ENCODE measurements around the gene UMODL1.

Gene UMODL1, protein sequence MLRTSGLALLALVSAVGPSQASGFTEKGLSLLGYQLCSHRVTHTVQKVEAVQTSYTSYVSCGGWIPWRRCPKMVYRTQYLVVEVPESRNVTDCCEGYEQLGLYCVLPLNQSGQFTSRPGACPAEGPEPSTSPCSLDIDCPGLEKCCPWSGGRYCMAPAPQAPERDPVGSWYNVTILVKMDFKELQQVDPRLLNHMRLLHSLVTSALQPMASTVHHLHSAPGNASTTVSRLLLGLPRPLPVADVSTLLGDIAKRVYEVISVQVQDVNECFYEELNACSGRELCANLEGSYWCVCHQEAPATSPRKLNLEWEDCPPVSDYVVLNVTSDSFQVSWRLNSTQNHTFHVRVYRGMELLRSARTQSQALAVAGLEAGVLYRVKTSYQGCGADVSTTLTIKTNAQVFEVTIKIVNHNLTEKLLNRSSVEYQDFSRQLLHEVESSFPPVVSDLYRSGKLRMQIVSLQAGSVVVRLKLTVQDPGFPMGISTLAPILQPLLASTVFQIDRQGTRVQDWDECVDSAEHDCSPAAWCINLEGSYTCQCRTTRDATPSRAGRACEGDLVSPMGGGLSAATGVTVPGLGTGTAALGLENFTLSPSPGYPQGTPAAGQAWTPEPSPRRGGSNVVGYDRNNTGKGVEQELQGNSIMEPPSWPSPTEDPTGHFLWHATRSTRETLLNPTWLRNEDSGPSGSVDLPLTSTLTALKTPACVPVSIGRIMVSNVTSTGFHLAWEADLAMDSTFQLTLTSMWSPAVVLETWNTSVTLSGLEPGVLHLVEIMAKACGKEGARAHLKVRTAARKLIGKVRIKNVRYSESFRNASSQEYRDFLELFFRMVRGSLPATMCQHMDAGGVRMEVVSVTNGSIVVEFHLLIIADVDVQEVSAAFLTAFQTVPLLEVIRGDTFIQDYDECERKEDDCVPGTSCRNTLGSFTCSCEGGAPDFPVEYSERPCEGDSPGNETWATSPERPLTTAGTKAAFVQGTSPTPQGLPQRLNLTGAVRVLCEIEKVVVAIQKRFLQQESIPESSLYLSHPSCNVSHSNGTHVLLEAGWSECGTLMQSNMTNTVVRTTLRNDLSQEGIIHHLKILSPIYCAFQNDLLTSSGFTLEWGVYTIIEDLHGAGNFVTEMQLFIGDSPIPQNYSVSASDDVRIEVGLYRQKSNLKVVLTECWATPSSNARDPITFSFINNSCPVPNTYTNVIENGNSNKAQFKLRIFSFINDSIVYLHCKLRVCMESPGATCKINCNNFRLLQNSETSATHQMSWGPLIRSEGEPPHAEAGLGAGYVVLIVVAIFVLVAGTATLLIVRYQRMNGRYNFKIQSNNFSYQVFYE

DNA sequence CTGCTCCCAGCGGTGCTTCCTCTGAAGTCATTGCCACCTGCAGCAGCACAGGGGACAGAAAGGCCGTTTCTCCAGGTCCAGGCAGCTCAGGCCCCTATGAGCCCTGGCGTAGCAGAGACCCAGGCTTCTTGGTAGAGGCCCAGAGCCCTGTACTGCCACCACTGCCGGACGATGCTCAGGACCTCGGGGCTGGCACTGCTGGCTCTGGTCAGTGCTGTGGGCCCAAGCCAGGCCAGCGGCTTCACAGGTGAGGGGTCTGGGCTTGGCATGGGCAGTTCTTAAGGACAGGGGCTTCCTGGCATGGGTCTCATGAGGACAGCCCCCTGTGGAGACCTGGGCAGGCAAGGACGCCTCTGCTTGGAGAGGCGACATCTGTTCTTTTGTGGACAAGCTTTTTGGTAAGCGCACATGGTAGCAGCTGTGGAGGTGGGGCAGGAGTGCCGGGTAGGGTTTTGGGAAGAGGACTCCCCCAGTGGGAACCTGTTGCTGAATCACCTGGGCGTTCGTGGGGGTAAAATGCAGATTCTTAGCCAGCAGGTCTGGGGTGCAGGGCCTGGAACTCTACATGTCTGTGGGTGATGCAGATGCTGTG lies at the start of gene UMODL1:
TSS of gene UMODL1 (plus strand) at position 172 of the 592 bp plus-strand sequence. CDS start at position 172, 0 bp downstream.
- DNase-seq, result no peak

- DNase-seq, result no peak
These were observed 49.6 kb upstream of the UMODL1 start for GRCh38 chr21:42021371-42022090.

- DNase-seq, result no peak
These were observed 49.1 kb upstream of the UMODL1 start for GRCh38 chr21:42022091-42022430.

- DNase-seq, result no peak
These were observed 48.2 kb upstream of the UMODL1 start for GRCh38 chr21:42022906-42023305.

DNA sequence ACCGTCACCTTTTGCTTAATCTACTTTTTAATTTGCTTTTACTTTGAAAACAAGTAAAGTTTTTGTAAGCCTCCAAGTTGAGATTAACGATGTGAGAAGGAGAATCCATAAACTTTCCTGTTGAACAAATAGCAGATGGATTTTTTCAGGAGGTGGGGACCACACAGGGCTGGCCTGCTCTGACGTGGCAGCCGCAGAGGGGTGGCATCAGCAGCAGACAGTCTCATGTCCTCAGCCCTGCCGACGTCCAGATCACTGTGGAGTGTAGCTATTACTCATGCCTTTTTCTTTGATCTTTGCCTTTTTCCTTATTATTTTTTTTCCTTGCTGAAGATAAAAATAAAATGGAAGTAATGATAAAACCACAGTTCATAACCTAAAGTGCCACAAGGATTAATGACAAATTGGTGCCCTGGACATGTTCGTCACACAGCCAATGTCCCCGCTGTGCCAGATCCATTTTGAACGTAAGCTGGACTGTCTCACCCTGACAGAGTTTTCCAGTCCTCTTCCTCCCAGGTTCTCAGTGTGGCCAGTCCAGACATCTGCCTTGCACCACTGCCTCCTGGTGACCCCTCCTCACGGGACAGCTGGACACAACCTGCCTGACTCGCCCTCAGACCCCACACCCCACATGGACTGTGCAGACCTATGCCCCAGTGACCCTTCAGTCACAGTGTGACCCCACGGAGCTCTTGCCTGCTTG lies 45.6 kb upstream of the UMODL1 start:
- DNase-seq, result no peak

DNA sequence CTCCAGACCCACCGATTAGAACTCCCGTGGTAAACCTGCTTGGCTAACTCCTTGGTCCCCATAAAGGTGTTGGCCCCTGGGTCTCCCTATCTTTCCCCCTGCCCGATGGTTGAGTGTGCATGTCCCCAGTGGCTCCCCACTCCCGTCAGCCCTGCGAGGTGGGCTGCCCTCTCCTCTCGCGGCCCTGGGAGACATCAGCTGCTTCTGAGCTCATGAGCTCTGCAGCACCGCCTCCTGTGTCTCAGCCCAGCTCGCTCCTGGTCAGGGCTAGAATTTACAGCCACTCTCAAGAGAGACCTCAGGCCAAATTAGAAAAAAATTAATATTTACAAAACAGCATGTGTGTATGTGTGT lies 45.1 kb upstream of the UMODL1 start:
- no peak for DNase-seq

GRCh38 chr21:42027085-42027821 lies 43.9 kb upstream of the UMODL1 start:
- DNase-seq, result no peak

GRCh38 chr21:42027822-42028765 lies 43.0 kb upstream of the UMODL1 start:
- no peak for DNase-seq

GRCh38 chr21:42028766-42029425 lies 42.2 kb upstream of the UMODL1 start:
- DNase-seq, result no peak

DNA sequence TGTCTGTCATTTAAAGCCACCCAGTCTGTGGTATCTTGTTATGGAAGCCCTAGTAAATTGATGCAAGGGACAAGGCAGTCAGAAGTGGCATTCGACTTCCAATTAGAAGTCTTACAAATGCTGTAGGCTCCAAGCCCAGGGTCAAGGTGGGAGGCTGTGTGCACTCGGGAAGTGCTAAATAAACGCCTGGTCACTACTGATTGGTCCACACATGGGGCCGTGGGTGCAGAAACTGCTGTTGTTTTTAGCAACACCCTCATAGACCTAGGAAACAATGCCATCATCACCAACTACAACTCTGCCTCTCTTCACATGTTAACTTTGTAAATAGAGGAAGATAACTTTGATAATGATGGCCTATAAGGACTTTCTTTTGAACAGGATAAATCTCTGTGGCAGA lies 40.8 kb upstream of the UMODL1 start:
- no peak for DNase-seq

GRCh38 chr21:42031241-42031640 lies 39.9 kb upstream of the UMODL1 start:
- no peak for DNase-seq

DNA sequence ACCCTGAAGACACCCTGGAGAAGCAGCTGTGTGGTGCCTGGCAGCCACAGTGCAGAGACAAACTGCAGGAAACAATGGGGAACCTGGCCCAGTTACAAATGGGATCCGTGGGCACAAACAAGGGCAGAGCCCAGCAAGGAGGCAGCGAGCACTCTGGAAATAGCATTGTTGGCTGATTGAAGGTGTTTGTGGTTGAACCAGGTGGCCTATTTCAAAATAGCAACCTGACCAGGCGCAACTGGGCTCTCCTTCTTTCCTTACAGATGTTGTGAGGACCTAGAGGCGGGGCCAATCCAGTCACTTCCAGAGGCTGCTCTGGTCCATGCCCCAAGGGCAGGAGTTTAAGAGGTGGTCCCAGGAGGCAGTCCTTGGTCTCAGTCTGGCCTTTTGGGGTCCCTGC lies 39.3 kb upstream of the UMODL1 start:
- no peak for DNase-seq

DNA sequence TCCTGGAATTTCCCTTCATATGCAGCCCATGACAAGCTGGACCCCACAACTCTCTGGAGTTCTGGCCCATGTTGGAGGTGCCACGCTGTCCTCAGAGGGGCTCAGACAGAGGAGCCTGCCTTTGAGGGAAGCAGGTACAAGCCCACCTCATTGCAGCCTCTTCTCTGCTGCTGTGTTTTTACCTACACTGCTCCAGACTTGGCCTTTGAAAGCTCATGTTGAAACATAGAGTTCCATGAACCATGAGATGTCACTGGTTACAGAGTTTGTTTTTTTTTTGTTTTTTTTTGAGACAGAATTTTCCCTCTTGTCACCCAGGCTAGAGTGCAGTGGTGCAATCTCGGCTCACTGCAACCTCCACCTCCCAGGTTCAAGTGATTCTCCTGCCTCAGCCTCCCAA lies 38.9 kb upstream of the UMODL1 start:
- no peak for DNase-seq

DNA sequence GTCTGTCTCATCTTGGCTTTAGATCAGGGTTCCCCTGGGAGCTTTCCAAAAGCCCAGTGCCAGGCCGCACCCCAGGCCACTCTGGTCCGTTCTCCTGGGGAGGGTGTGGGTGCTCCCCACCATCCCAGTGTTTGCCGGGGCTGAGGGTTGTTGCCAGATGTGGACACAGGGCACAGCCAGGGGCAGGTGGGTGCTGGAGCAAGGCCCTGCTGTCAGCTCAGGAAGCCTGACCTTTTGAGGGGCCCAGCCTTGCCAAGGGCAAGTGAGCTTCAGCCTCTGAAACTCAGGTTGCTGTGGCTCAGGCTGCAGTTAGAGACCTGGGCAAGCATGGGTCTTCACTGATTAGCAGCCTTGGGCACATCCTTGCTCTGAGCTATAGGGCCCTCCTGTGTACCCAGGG lies 38.1 kb upstream of the UMODL1 start:
- DNase-seq, result no peak

DNA sequence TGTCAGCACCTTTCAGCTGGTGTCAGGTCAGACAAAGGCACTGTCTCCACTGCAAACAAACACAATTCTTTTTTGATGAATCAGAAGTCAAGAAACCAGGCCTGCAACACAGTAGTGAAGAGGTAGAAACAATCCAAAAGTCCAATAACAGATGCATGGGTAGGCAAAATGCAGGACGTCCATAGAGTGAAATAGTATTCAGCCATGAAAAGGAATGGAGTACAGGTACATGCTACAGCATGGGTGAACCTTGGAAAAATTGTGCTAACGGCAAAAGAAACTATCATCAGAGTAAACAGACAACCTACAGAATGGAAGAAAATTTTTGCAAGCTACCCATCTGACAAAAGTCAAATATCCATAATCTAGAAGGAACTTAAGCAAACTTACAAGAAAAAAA lies 34.8 kb upstream of the UMODL1 start:
- no peak for DNase-seq

DNA sequence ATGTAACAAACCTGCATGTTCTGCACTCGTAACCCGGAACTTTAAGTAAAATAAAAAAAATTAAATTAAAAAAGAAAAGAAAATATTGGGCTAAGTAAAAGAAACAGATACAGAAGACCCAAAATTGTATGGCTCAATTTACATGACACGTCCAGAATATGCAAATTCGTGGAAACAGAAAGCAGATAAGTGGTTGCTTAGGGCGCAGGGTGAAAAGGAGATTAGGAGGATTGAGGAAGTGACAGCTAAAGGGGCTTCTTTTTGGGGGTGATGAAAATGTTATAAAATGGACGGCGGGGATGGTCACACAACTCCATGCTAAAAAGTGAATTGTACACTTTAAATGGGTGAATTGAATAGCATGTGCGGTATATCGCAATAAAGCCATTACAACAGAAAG lies 33.6 kb upstream of the UMODL1 start:
- DNase-seq, result no peak

GRCh38 chr21:42037943-42038342 lies 33.2 kb upstream of the UMODL1 start:
- DNase-seq, result no peak

GRCh38 chr21:42038393-42038792 lies 32.7 kb upstream of the UMODL1 start:
- no peak for DNase-seq

DNA sequence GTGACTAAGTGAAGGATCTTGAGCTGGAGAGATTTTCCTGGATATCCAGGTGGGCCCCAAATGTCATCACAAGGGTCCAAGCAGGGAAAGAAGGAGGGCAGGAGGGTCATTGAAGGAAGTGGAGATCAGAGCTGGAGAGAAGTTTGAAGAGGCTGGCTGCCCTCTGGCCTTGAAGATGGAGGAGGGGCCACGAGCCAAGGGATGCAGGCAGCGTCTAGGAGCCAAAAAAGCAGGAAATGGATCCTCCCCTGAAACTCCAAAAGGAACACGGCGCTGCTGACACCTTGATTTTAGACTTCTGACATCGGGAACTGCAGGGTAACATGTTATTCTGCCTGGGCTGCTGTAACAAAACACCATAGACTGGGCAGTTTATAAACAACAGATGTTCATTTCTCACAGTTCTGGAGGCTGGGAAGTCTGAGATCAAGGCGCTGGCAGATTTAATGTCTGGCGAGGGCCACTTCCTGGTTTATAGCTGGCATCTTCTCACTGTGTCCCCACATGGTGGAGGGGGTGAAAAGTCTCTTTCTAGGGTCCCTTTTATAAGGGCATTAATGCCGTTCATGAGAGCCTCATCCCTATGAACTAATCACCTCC lies 32.2 kb upstream of the UMODL1 start:
- DNase-seq, result no peak

All from SIG-M5 (cell line).